Effector CD4-positive, alpha-beta T cell (primary cell): ENCODE data around the gene SDSL. TPM values are rescaled to one million over a fixed set of nuclear protein-coding genes. Genes with fewer than 3 reads are reported as not detected.

Experiments used
- DNase-seq: peaks from one replicate; pipeline ENCODE4 v3.0.0-alpha.2; 2020
- total RNA-seq: gene quantifications from one replicate; lab custom pipeline; 2026; lab: John Stamatoyannopoulos, UW

The SDSL gene, protein sequence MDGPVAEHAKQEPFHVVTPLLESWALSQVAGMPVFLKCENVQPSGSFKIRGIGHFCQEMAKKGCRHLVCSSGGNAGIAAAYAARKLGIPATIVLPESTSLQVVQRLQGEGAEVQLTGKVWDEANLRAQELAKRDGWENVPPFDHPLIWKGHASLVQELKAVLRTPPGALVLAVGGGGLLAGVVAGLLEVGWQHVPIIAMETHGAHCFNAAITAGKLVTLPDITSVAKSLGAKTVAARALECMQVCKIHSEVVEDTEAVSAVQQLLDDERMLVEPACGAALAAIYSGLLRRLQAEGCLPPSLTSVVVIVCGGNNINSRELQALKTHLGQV
- not detected for total RNA-seq

DNA sequence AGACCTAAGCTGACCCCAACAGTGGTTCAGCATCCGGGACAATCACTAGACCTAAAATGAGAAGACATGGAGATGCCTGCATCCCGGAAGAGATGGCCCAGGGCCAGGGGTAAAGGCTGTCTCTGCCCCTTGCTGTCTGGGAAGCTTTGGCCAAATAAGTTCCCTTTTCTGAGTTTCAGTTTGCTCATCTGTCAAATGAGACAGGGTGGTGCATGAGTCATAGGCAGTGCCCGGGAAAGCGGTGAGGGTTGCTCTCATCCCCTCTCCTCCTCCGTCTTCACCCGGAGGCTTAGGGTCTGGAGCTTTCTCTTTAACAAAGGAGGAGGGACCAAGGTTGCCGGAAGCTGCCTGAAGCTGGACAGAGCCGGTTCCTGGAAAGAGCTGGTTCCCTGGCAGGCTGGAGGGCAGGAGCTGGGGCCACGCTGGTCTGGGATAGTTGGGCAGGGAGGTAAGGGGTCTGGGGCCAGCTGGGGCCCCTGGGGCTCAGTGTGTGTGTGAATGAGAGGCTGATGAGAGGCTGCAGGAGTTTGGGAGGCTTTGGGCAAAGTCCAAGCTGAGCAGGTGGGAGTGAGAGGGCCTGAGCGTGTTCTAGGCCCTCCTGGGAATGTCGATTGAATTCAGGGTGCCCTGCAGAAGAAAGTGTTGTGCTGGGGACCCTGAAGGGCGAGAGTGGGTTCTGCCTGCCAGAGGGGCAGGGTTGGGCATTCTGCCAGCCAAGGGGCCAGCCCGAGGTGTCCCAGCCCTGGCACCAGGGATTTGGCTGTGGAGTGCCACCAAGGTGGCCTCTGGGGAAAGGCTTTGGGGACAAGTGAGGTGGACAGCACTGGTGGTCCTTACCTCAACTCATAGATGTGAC lies at the start of gene SDSL:
Gene SDSL, plus strand, starts transcription at position 351 of the 856 bp plus-strand sequence. CDS start 5,603 bp downstream, outside the sequence.
- no peak for DNase-seq

DNA sequence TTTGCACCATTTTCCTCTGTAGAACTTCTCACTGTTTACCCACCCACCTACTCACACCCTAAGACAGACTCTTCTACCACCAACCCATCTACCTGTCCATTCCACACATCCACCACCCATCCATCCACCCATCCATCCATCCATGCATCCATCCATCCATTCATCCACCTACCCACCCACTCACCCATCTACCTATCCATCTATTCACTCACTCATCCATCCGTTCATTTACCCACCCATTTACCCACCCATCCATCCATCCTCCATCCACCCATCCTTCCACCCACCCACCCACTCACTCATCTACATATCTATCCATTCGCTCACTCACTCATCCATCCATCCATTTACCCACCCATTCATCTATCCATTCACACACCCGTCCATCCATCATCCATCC lies 48.7 kb upstream of the SDSL start:
- no peak for DNase-seq

DNA sequence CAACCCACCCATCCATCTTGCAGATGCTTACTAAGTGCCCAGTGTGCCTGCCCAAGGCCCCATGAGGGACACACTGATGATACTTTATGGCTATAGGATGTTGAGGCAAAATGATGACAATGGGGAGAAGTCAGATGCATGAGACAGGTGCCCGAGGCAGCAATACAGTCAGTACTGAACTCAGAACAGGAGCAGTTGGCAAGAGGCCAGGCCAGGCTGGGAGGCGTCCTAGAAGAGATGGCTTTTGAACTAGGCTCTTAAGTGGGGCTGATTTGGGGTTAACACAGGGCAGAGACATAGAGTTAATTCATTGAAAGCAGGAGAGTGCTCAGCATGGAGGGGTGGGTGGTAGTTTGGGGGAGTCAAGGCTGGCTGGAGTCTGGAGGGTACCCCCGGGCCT lies 48.2 kb upstream of the SDSL start:
- DNase-seq: no peak

DNA sequence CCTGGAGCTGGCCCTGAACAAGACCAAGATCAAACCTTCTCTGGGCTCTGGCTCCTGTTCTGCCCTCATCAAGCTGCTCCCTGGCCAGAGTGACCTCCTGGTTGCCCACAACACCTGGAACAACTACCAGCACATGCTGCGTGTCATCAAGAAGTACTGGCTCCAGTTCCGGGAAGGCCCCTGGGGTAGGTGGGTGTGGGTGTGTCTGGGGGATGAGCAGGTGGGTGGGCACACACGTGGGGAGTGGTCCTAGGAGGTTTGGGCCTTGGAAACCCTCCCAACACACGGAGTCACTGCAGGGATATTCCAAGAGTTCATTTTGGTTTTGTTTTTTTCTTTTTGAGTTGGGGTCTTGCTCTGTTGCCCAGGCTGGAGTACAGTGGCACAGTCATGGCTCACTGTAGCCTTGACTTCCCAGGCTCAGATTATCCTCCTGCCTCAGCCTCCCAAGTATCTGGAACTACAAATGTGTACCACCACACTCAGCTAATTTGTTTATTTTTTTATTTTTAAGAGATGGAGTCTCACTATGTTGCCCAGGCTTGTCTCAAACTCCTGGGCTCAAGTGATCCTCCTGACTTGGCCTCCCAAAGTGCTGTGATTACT lies 47.3 kb upstream of the SDSL start:
- DNase-seq: no peak

DNA sequence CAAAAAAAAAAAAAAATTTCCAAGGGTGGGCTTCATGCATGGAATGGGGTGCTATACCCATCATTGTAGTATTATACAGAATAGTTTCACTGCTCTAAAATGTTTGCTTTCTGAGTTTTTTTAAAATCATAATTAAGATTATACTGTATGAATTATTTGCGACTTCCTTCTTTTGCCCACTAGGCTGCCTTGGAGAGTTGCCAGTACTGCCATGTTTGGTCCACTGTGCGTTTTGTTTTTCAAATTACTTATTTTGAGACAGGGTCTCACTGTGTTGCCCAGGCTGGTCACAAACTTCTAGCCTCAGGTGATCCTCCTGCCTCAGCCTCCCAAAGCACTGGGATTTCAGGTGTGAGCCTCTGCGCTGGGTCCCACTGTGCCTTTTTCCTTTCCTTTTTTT lies 43.9 kb upstream of the SDSL start:
- DNase-seq: no peak

DNA sequence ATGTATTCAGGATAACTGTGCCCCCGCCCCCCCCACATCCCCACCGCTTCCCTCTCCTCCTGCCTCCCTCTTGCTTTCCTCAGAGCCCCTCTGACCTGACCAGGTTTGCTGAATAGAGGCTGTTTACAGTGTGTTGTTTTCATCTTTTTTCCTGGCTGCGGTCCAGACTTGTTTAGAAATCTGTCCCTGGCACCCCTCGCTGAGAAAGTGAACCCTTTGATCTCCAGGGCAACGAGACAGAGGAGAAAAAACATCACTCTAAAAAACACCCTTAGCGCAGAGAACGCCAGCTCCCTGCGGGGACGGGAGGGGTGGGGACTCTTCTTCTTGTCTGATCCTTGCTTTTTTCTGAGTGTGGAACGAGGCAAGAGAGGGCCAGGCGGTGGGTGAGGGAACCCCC lies 41.0 kb upstream of the SDSL start:
- DNase-seq: no peak

DNA sequence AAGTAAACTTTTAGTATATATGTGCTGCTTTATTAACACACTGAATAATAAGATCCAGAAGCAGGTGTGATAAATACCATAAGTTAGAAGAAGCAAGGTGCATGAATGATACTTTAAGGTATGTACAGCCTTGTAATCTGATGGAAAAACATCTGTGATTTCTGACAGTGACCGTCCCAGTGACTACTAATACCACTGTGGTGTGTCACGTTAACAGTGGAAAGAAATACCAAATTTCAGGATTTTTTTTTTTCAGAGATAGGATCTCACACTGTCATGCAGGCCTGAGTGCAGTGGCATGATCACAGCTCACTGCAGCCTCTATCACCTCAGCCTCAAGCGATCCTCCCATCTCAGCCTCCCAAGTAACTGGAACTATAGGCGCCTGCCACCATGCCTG lies 40.0 kb upstream of the SDSL start:
- DNase-seq: no peak

DNA sequence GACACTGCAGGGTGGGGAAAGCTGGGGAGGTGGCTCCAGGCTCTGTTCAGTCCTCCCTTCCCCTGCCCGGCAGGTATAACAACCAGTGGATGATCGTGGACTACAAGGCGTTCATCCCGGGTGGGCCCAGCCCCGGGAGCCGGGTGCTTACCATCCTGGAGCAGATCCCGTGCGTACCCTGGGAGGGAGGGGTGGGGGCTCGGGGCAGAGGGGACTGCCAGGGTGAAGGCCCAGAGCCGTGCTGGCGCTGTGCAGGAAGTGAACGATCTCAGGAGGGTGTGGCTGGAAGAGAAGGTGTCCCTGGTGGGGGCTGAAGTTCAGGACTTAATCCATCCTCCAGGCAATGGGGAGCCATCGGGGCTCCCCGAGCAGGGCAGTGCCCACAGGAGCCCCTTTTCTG lies 37.4 kb upstream of the SDSL start:
- DNase-seq: no peak

DNA sequence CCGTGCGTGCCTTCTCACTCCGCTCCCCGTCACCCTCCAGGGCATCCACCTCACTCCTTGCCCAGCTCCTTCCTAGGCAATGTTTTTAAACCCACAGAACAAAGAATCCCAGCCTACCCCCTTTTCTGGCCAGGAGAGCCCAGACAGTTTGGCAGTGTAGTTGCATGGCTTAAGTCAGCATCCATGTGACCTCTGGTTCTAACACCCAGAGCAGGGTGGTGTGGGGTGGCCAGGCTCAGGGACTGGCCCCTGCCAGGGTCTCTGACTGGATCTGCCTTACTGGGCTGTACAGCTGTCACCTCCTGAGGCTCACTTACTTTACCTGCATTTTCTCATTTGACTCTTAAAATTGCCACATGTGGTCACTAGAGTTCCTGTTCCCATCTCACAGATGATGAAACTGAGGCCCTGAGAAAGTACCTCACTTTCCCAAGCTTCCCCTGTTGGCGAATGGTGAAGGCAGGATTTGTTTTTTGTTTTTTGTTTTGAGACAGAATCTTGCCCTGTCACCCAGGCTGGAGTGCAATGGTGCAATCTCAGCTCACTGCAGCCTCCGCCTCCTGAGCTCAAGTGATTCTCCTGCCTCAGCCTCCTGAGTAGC lies 36.8 kb upstream of the SDSL start:
- DNase-seq: no peak

DNA sequence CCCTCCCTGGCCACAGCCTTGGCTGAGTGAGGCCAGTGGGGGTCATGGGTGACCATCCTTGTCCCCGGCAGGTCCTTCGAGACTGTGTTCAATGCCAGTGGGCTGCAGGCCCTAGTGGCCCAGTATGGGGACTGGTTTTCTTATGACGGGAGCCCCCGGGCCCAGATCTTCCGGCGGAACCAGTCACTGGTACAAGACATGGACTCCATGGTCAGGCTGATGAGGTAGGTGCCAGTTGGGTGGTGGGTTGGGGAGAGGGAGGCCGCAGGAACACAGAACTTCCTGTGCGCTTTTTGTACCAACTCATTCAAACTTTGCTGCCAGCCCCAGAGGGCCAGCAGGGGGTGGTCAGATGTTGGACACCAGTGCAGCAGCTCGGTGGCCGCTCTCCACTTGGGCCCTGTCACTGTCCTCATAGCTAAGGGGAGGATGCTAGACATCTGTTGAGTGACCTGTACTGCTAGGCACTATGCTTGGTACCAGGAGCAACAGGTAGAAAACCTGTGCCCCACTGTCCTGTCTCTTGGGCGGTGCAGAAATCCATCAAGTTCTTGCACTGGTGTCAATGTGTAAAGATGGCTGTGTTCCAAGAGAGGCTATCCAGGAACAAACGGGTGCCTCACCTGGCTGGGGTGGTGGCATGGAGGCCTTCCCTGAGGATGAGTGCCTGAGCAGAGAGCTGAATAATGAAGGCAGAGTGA lies 35.2 kb upstream of the SDSL start:
- no peak for DNase-seq

DNA sequence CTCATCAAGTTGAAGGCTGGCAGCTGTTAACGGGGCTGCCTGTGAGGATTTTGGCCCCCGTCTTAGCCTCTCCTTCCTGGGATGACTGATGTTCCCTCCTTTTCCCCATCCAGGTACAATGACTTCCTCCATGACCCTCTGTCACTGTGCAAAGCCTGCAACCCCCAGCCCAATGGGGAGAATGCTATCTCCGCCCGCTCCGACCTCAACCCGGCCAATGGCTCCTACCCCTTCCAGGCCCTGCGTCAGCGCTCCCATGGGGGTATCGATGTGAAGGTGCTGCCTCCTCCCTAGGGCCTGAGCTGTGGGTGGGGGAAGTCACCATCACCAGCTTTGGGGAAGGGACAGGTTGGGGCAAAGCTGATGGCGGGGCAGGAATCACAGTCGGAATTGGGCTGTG lies 34.5 kb upstream of the SDSL start:
- no peak for DNase-seq

DNA sequence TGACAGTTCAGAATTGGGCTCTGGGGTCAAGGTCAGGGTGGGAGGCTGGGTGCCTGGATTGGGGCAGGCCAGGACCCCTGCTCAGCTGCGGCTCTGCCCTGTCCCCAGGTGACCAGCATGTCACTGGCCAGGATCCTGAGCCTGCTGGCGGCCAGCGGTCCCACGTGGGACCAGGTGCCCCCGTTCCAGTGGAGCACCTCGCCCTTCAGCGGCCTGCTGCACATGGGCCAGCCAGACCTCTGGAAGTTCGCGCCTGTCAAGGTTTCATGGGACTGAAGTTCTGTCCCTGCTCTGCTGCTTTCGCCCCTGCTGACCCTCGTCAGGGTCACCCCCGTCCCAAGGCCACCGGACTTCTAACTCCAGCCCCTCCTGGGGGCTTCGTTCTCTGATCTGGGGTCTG lies 33.8 kb upstream of the SDSL start:
- no peak for DNase-seq

DNA sequence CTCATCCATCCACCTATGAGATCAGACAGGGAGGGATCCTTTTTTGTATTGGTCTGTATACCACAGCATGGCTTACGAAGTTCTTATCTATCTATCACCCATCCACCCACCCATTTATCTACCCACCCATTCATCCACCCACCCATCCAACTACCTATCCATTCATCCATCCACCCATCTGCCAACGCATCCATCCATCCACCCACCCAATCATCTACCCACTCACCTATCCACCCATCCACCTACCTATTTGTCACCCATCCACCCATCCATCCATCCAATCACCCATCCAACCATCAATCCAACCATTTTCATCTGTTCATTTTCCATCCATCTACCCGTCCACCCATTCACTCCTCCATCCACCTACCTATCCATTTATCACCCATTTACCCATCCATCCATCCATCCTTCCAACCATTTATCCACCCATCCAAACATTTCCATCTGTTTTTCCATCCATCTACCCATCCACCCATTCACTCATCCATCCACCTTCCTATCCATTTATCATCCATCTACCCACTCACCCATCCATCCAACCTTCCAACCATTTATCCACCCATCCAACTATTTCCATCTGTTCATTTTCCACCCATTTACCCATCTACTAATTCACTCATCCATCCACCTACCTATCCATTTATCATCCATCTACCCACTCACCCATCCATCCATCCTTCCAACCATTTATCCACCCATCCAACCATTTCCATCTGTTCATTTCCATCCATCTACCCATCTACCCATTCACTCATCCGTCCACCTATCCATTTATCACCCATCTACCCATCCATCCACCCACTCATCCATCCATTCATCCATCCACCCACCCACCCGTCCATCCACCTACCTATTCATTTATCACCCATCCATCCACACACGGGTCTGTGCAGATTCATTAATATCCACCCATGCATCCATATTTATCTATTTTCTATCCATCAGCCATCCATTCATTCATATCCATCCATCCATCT lies 31.8 kb upstream of the SDSL start:
- DNase-seq: no peak

DNA sequence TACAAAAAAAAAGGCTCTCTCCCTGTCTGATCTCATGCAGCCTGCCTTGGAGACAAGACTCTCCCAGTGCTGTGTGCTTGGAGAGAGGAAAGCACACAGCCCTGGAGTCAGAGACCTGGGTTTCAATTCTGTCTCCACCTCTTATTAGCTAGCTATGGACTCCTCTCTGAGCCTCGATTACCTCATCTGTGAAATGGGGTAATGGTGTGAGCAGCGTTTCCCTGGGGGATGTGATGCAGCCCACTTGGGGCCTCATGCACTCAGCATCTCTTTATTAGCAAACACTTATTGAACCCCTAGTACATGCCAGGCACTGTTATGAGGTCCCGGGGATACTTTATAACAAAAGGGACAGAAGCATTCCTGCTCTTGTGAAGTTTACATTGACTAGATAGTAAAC lies 31.0 kb upstream of the SDSL start:
- DNase-seq: no peak

DNA sequence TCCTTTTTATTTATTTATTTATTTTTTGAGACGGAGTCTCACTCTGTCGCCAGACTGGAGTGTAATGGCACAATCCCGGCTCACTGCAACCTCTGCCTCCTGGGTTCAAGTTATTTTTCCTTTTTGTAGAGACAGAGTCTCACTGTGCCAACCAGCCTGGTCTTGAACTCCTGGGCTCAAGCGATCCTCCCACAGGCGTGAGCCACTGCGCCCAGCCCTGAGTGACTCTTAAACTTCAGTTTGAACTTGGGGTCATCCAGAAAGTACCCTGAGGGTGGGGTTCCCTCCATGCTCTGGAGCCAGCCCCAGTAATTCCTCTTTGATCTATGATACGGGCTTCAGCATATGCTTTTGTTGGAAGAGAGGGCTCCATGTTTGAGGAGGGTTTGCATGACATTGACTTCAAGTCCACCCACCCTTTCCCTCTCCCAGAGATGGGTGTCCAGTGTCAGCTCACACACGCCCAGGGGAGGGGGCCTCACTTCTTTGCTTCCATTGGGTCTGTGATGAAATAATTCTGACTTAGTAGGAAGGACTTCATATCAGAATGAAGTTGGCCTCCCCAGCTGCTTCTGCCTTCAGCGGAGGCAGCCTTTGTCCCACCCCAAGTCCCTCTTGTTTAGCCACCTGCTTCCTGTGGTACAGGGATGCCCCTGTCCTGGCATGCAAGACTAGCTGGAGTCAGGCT lies 30.4 kb upstream of the SDSL start:
- DNase-seq: no peak

DNA sequence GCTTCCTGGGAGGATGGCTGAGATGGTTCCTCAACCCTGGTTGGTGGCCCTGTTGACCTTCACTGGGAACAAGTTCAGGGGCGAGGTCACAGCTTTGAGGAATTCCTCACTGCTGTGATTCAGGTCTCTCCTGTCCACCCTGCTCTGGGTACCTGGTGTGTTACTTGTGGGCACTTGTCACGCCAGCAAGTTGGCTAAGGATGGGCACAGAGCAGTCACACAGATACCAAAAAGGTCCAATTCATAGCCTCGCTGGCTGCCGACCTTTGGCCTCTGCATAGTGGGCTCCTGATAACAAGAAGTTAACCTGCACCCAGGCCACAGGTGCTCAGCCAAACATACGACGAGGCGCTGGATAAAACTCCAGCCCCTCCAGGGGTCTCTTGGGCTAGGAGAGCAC lies 29.7 kb upstream of the SDSL start:
- no peak for DNase-seq

DNA sequence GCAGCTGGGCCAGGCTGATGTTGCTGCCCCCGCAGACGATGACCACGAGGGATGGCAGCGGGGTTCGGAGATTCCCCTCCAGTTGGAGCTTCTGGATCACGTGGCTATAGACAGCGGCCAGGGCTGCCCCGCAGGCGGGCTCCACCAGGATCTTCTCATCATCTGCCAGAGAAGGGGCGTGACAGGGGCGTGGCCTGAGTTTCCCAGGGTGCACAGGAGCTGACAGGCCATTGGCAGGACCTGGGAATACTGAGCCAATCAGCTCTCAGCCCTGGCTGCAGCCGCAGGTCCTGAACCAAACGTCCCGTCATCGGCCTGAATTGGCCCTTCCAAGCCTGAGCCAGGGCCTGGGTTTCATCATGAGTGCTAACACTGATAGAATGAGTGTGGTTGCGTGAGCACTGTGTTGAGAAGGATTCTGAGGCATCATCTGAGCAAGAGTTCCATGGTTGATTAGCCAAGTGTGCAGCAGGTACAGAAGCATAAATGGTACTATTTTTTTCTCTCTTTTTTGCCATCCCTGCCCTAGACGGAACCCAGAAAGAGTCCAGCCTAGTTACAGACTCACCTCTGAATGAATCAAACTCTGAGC lies 29.1 kb upstream of the SDSL start:
- DNase-seq: no peak

DNA sequence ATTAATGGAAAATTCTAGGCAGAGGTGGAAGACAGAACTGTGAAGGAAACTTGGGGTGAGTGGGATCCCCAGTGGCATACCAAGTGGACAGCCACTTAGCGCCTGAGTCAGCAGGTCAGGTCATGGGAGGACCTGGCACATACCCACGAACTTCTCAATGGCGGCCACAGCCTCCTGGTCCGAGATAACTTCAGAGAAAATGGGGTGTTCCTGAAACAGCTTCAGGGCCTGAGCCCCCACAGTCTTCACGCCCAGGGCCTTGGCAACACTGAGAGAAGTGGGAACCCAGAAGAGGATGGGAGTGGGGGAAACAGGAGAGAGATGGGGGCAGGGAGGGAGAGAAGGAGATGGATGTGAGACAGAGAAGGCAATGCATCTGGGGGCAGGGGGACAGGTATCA lies 28.4 kb upstream of the SDSL start:
- no peak for DNase-seq

DNA sequence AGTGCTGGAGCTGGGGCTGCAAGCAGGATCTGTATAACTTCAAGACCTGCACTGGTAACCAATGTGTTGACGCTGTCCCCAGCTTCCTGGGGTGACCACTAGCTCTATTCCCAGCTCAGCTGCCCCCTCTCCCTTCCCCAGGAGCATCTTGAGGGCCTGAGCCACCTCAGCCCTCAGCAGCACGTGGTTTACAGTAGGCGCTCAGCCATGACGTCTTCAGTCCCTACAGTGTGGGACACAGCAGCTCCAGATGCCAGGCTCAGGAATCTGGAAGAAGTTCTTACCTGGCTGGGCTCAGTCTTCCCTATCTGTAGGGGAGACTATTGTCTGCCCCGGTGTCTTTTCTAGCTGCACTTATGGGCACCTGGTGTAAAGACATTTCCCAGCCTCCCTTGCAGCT lies 27.1 kb upstream of the SDSL start:
- no peak for DNase-seq

DNA sequence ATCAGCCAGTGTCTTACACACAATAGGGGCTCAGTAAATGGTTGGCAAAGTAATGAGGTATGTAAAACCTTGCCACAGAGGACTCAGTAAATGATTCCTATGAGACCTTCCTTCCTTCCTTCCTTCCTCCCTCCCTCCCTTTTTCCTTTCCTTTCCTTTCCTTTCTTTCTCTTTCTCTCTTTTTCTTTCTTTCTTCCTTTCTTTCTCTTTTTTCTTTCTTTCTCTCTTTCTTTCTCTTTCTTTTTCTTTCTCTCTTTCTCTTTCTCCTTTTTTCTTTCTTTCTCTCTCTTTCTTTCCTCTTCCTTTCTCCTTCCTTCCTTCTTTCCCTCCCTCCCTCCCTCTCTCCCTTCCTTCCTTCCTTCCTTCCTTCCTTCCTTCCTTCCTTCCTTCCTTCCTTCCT lies 26.0 kb upstream of the SDSL start:
- no peak for DNase-seq
